ENCODE data around the gene FMN1.
"Not testable (repeated sequence)": the region's sequence is repeated elsewhere in the genome, so short reads cannot be mapped to it uniquely, and the experiment has no call there.

The FMN1 gene

GRCh38 chr15:33086500-33087121 is 107.9 kb downstream of the FMN1 start:
- peak; percentile 56 for DNase-seq

DNA sequence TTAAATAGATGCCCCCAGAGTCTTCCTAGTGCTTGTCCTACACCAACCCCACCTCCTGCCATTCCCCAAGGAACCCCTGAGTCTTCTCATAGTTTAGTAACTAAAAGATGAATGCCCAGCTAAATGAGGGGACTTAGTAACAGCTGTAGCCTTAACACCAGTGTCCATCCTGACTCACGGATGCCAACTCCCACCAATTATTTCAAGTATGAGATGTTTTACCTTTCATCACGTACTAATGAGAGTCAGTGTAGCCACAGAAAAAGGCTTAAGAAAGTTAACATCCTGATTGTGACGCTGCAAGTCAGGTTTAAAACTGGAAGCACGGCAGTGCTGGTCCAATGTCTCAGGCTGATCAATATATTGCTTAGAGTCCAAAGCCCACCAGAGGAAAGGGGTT is 109.9 kb downstream of the FMN1 start:
- no peak for DNase-seq

DNA sequence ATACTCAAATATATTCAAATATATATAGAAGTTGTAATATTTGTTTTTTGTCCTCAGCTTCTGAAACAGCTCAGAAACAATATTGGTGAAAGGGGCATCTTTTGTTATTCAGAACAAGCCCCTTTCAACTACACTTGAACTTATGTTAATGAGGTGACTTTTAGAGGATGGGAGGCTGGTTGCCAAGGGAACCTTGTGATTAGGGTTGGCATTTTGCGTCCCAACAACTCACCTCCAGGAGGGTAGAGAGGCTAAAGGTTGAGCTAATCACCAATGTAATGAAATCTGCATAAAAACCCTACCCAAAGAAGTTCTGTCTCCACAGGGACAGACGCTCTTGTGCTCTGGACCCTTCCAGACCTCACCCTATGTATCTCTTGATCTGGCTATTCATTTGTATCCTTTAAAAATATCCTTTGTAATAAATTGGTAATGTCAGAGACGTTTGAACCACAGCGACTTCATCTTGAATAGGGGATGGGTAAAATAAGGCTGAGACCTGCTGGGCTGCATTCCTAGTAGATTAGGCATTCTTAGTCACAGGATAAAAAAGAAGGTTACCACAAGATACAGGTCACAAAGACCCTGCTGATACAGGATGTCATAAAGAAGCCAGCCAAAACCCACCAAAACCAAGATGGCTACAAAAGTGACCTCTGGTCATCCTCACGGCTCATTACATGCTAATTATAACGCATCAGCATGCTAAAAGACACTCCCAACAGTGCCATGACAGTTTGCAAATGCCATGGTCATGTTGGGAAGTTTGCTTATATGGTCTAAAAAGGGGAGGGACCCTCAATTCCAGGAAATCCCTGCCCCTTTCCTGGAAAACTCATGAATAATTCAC is 111.1 kb downstream of the FMN1 start:
- DNase-seq: no peak

DNA sequence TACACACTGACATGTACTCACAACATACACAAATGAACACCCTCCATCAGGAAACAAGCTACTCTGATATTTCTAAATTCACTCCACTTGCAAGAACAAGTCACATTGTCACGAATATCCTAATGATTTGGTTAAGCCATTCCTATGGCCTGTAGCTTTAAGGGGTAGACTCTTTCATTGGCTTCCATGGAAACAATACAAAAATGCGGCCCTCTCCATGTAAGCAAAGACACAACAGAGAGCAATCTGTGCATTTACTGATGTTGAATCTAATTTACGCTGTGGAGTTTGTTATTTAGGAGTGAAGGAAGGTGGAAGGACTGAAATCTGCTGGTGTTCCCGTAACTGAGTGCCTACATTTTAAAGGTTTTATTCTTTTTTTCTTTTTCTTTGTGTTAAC is 114.5 kb downstream of the FMN1 start:
- no peak for DNase-seq

- DNase-seq: no peak
Measured at GRCh38 chr15:33078607-33079006, 115.9 kb downstream of the FMN1 start.

GRCh38 chr15:33076937-33077336 is 117.6 kb downstream of the FMN1 start:
- no peak for DNase-seq

- peak; percentile 10 for DNase-seq
Measured at GRCh38 chr15:33074942-33075341, 119.6 kb downstream of the FMN1 start.

- no peak for DNase-seq
Measured at GRCh38 chr15:33074212-33074611, 120.3 kb downstream of the FMN1 start.

DNA sequence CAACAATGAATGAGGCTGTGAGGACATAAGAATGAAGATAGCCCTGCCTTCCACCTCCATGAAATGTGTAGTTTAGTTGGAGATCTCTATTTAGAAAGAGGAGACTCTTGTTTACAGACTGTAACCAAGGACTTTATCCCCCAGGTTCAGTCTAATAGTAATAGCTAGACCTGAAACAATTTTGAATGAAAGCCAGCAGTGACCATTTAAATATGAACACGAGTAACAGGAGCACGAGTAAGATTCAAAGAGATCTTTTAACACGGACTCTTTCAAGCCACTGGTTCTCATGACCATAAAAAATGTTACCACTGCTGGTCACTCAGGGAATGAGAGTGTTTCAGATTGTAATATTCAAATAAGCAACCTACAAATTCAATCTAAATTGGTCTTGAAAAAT is 123.1 kb downstream of the FMN1 start:
- DNase-seq: no peak

DNA sequence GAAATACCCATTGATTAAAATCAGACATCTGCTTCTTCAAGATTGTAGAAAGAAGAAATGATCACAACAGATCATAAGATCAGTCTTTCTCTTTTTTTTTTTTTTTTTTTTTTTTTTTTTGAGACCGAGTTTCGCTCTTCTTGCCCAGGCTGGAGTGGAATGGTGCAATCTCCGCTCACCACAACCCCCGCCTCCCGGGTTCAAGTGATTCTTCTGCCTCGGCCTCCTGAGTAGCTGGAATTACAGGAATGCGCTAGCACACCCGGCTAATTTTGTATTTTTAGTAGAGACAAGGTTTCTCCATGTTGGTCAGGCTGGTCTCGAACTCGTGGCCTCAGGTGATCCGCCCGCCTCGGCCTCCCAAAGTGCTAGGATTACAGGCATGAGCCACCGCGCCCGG is 124.6 kb downstream of the FMN1 start:
- DNase-seq: not testable (repeated sequence)

DNA sequence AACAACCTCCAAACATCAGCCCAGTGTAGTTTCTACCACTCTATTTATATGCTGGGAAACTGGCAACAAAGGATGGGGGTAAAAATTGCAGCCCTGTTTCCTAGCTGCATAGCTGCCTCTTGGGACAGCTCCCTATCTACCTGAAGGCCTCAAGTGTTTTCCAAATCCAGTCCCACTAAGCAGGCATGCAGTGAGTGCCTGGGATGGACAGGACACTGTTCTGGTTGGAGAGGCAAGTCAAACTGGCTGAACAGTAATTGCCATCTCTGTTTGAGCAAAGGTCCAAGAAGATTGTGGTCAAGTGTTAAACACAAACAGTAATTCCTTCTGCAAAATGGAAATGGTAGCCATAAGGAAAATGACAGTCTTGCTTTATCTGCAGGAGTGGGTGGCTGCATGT is 125.4 kb downstream of the FMN1 start:
- no peak for DNase-seq

DNA sequence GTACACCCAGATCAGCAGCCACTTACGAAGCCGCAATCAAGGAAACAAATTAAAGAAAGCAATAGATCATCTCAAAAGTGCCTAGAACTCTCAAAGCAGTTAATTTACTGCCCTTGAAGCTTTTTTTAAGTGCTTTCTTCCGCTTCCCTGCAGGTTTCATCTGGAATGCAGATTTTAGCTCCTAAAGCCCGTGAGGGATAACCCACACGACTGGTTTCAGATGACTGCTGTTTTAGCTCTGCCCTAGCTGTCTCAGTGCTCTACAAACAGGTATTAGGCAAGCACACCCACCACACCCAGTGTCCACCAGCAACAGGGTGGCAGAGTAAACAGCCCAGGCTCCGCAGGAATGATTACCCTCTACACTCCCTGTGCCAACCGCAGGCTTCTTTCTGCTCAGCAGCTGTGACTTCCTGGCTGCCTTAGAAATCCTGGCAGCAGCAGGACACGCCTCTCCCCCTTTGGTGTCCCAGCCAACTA is 126.0 kb downstream of the FMN1 start:
- no peak for DNase-seq

DNA sequence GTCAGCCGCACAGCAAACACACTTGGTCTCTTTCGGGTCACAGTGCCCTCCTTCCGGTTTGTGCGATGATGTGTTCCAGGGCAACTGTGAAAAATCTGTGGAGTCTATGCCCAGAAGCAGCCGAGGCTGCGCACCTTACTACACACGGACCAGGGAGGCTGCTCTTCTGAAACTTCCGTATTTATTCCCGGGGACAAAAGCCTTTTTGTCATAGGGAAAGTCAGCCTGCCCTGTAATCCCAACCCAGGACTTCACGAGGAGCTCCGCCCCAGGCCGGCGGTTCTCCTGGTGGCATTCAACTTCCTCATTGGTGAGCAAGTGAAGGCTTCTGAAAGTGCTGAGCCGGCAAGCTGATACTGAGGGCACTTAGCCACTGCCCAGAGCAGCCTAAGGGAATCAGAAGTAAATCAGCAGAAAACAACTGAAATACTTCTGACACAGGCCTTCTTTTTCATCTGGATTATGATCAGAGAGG is 126.5 kb downstream of the FMN1 start:
- no peak for DNase-seq

DNA sequence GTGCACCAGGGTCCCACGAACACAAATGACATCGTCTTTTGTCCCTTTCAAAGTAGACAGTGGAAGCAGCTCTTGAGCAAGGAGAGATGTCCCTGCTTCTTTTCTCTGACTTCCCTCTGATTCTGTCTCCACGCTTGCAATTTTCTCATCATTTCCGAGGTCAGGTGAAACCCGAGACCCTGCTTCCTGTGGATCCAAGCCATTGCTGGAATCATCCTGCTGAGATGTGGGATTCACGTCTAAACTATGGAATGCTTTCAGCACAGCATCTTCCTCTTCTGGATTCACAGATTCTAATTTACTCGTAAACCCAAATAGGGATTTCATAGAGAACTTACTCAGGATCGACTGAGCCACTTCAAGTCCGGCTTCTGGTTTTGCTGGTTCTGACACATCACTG is 127.1 kb downstream of the FMN1 start:
- DNase-seq: no peak

DNA sequence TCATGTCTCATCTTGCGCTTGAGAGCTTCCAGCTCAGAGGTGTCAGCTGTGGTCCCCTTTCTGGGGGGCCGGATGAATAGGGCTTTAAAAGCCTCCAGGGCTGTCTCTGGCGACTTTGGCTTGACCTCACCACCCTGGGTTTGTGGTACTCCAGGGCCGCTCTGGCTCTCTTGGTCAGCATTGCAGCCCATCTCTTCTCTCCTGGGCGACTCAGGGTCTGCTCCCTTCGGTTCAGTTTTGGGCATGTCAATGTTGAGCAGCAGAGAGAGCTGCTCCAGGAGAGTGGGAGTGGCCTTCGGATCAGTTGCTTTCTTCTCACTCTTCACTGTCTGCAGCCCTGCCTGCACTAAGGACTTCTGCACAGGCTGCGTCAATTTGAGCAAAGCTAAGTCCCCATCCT is 127.9 kb downstream of the FMN1 start:
- no peak for DNase-seq

DNA sequence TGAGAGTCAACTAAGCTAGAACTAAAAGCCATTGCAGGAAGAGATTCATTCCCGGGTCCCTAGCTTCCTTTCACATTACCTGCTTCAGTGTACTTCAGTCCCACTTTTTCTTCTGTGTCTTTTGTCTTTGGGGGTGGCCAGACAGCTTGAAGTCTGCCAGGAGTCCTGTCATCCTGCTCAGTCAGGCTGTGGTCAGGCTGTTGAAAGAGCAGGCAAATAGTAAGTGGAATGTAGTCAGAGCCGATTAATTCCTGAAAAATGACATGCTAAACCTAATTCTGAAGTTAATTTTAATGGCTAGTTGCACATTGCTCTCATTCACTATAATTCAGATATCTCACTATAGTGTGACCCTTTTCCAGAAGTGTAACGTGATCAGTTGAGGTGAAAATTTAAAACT is 129.6 kb downstream of the FMN1 start:
- no peak for DNase-seq

DNA sequence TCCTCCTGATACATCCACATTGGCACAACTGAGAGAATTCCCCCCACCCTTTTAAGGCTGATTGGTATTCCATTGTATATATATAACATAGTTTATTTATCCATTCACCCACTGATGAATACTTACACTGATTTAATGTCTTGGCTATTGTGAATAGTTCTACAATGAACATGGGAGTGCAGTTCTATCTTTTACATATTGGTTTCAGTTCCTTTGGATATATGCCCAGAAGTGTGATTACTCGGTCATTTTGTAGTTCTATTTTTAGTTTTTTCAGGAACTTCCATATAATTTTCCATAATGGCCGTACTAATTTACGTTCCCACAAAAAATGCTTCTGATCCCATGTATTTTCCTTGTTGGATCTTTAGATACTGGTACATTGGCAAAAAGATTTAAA is 135.3 kb downstream of the FMN1 start:
- no peak for DNase-seq

DNA sequence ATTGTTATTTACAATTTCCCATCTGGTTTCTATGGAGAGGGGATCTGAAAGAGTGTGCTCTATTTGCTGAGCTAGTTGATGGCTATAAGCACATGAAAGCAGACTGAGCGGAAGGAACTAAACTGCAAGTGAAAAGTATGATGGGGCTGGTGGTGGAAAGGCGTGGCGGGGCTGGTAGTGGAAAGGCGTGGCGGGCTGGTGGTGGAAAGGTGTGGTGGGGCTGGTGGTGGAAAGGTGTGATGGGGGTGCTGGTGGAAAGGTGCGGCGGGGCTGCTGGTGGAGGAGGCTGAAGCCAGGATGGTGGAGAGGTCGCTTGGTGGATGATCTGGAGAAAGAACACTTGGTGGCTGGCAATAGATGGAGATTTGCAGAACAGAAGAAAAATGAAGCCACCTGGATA is 136.7 kb downstream of the FMN1 start:
- DNase-seq: no peak

- no peak for DNase-seq
Measured at GRCh38 chr15:33055962-33056361, 138.6 kb downstream of the FMN1 start.

DNA sequence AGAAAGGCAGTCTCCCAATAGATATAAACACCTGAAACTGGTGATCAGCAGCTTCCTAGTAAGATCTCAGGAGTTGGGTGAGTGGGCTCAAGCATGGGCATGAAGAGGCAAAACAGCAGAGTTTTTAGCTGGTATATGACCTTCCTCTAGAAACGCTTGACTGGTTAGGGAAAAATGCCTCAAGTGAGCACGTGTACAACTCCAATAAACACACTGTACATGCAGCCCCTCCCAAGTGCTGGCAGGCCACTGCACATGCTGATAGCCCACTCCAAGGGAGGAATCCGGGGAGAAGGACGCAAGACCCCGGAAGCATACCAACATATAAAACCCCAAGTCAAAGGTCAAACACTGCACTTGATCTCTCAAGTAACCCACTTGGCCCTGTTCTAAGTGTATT is 143.0 kb downstream of the FMN1 start:
- no peak for DNase-seq

GRCh38 chr15:33048255-33048654 is 146.3 kb downstream of the FMN1 start:
- peak; percentile 20 for DNase-seq

GRCh38 chr15:33047077-33047476 is 147.4 kb downstream of the FMN1 start:
- DNase-seq: no peak

DNA sequence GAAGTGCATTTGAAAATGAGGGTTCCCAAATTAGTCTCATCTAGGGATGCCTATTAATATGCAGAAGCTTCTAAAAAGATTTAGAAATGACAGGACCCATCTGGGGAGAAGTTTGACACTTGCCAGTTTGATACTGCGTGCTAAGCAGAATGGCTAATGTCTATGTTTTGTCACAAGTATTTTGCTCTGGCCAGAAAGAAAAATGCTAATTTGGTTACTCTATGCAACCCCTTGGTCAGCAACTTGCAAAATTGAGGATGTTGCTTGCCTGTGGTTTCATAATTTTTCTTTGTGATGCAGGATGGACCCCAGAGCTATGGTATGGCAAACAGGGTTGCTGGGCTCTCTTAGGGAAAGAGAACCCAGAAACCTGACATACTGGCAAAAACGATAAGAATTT is 148.2 kb downstream of the FMN1 start:
- DNase-seq: no peak

DNA sequence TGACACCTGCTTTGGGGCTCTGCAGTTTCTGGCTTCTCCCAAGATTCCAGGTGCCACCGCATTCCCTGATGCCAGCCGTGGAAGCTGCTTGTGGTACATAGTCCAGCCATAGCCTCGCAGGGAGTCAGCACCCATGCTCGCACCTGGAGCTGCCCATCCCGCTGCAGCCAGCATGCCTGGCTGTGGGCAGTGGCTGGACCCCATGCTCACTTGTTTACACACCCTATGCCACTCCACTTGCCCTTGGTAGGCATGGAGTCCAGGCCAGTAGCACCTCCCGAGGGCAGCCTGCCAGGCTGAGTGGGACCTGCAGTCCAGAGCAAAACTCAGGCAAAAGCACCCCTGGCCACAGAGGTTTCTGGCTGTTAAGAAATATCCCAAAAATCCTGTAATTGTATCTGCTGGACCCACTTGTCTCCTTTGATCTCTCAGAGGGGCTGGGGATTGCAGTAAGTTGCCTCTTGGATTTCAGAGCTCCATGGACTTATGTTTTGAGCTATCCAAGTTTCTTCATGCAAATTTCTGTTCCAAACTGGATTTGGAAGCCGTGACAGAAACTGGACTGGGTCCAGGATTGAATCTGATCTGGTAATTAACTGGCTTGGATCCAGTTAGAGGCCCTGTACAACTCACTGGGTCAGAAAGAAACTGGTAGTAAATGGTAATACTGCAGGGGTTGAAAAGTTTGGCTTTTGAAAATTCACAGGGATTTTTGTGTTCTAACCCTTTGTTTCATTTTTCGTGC is 149.3 kb downstream of the FMN1 start:
- no peak for DNase-seq

Data from NCI-H82 (cell line).